HepG2 (cell line): ENCODE data around the gene RTP2. TPM values are rescaled to one million over a fixed set of nuclear protein-coding genes. Genes with fewer than 3 reads are reported as not detected.

Source experiments
- CBX1 ChIP-seq: IDR thresholded peaks from one replicate; pipeline ENCODE4 v1.6.1; 2016; ENCODE audit warnings: antibody characterized with exemption, low read depth
- CCDC6 ChIP-seq: sonication (generic); formaldehyde crosslinking; IDR thresholded peaks from 2 replicates; pipeline ENCODE4 v1.8.1; 2022; ENCODE audit warnings: mild to moderate bottlenecking, missing genetic modification reagents, moderate library complexity
- DBP ChIP-seq: sonication (generic); formaldehyde crosslinking; IDR thresholded peaks from 2 replicates; pipeline ENCODE4 v1.4.0; 2020; ENCODE audit warnings: missing genetic modification reagents; ENCODE audit errors: not compliant biosample characterization
- FOXJ3 ChIP-seq: sonication (generic); formaldehyde crosslinking; IDR thresholded peaks from 2 replicates; pipeline ENCODE4 v1.4.0; 2020; ENCODE audit warnings: missing genetic modification reagents, mild to moderate bottlenecking, borderline replicate concordance
- GPBP1L1 ChIP-seq: sonication (generic); formaldehyde crosslinking; IDR thresholded peaks from 2 replicates; pipeline ENCODE4 v1.5.0; 2020; ENCODE audit warnings: mild to moderate bottlenecking, missing genetic modification reagents
- HDAC2 ChIP-seq: sonication (generic); formaldehyde crosslinking; IDR thresholded peaks from 2 replicates; pipeline ENCODE4 v1.4.0; 2020; ENCODE audit warnings: missing genetic modification reagents
- MEIS2 ChIP-seq: sonication (generic); formaldehyde crosslinking; IDR thresholded peaks from 2 replicates; pipeline ENCODE4 v1.9.0; 2021; ENCODE audit warnings: mild to moderate bottlenecking, missing genetic modification reagents
- NFKBIZ ChIP-seq: IDR thresholded peaks from 2 replicates; pipeline ENCODE4 v1.6.1; 2018; ENCODE audit warnings: missing genetic modification reagents, missing compliant biosample characterization
- PBX2 ChIP-seq: IDR thresholded peaks from 2 replicates; pipeline ENCODE4 v1.6.1; 2016; ENCODE audit warnings: control low read depth
- PBX3 ChIP-seq: sonication (generic); formaldehyde crosslinking; IDR thresholded peaks from 2 replicates; pipeline ENCODE4 v1.8.1; 2023; ENCODE audit warnings: missing genetic modification reagents, inconsistent platforms, borderline replicate concordance
- PLRG1 ChIP-seq: fragments of 450-650 bp; conservative IDR thresholded peaks from 2 replicates; pipeline ENCODE4 v1.6.1; 2016
- SKI ChIP-seq: fragments of 450-650 bp; IDR thresholded peaks from one replicate; pipeline ENCODE4 v1.6.1; 2018; ENCODE audit warnings: mild to moderate bottlenecking; ENCODE audit not compliant: partially characterized antibody
- TGIF2 ChIP-seq: IDR thresholded peaks from 2 replicates; pipeline ENCODE4 v1.6.1; 2016; ENCODE audit warnings: control low read depth, missing compliant biosample characterization
- ZBTB26 ChIP-seq: IDR thresholded peaks from 2 replicates; pipeline ENCODE4 v1.6.1; 2016; ENCODE audit warnings: missing compliant biosample characterization, missing genetic modification reagents, borderline replicate concordance
- ZMAT3 ChIP-seq: sonication (generic); formaldehyde crosslinking; conservative IDR thresholded peaks from 2 replicates; pipeline ENCODE4 v1.7.0; 2021; ENCODE audit warnings: missing genetic modification reagents
- ZNF20 ChIP-seq: sonication (generic); formaldehyde crosslinking; IDR thresholded peaks from 2 replicates; pipeline ENCODE4 v1.4.0; 2020; ENCODE audit warnings: mild to moderate bottlenecking, moderate library complexity, missing genetic modification reagents
- ZNF460 ChIP-seq: sonication (generic); formaldehyde crosslinking; IDR thresholded peaks from 2 replicates; pipeline ENCODE4 v1.5.1; 2020; ENCODE audit warnings: missing genetic modification reagents, mild to moderate bottlenecking, borderline replicate concordance
- ZNF547 ChIP-seq: sonication (generic); formaldehyde crosslinking; IDR thresholded peaks from 2 replicates; pipeline ENCODE4 v1.5.1; 2020; ENCODE audit warnings: mild to moderate bottlenecking, missing genetic modification reagents
- ZNF777 ChIP-seq: sonication (generic); formaldehyde crosslinking; IDR thresholded peaks from 2 replicates; pipeline ENCODE4 v1.4.0; 2020; ENCODE audit warnings: missing genetic modification reagents
- ZNF883 ChIP-seq: sonication (generic); formaldehyde crosslinking; IDR thresholded peaks from 2 replicates; pipeline ENCODE4 v1.5.1; 2020; ENCODE audit warnings: mild to moderate bottlenecking, missing genetic modification reagents; ENCODE audit errors: not compliant biosample characterization
- ZUFSP ChIP-seq: sonication (generic); formaldehyde crosslinking; IDR thresholded peaks from 2 replicates; pipeline ENCODE4 v1.9.0; 2021; ENCODE audit warnings: missing genetic modification reagents, mild to moderate bottlenecking, borderline replicate concordance
- polyA plus RNA-seq, 8 experiments: library from polyadenylated mRNA; depleted of rRNA in 3 of 8; stranded (reverse) in 7 of 8; unstranded in 1 of 8; fragments of >200 nt; fragmentation: Illumina TruSeq in 4 of 8; extraction: Trizol in 4 of 8; gene quantifications; 2 replicates each; pipeline versions ENCODE4 v1.2.1 to v1.2.3, GENCODE V29; 2011 to 2016; ENCODE audit warnings: low read depth in 4 of 8, missing spikeins in 1 of 8, mixed read lengths in 1 of 8; ENCODE audit not compliant: insufficient read depth in 1 of 8
- total RNA-seq, 5 experiments: library from RNA; depleted of rRNA; stranded (reverse); fragments of >200 nt; fragmentation: Illumina TruSeq; extraction: Trizol; gene quantifications; 2 replicates each; pipeline ENCODE4 v1.2.3, GENCODE V29; 2016; ENCODE audit warnings: low read depth in 1 of 5

Gene RTP2
- total and polyA plus RNA-seq, 2 of the 13 experiments (the other 11 are each of a cell fraction or from before 2014, with no cell fraction given): not detected

- TF ChIP-seq ZUFSP (CRISPR knock-in tag): no peak
- TF ChIP-seq TGIF2 (CRISPR knock-in tag): peak; percentile 98
- peak; percentile 89 for TF ChIP-seq ZNF883
- 0 out of 2 replicates have a peak, but pooled peaks have one; percentile 66 for TF ChIP-seq ZNF20
- TF ChIP-seq NFKBIZ (CRISPR knock-in tag): peak; percentile 98
- TF ChIP-seq SKI: no peak
- peak; percentile 53; the same call in 1 of the 2 replicates for TF ChIP-seq CCDC6
- TF ChIP-seq ZMAT3: peak; percentile 94; the same call in 1 of the 2 replicates
- TF ChIP-seq FOXJ3 (CRISPR knock-in tag): peak; percentile 51; the same call in 1 of the 2 replicates
- peak; percentile 98 for TF ChIP-seq MEIS2 (CRISPR knock-in tag)
- peak; percentile 89 for TF ChIP-seq HDAC2 (CRISPR knock-in tag)
- TF ChIP-seq ZBTB26: peak; percentile 97
- TF ChIP-seq CBX1: no peak
- TF ChIP-seq ZNF777: peak; percentile 81
- no peak for TF ChIP-seq ZNF460 (CRISPR knock-in tag)
- TF ChIP-seq GPBP1L1 (CRISPR knock-in tag): no peak
- TF ChIP-seq PBX2 (CRISPR knock-in tag): no peak
- TF ChIP-seq ZNF547 (CRISPR knock-in tag): peak; percentile 95
- TF ChIP-seq PLRG1: no peak
- peak; percentile 95 for TF ChIP-seq PBX3 (CRISPR knock-in tag)
- peak; percentile 97 for TF ChIP-seq DBP (CRISPR knock-in tag)
Observed at GRCh38 chr3:187669675-187670504, 32.5 kb downstream of the RTP2 start, which contains the start of gene SST (continued).
